ENCODE measurements around the gene PCBP2. TPM values are rescaled to one million over a fixed set of nuclear protein-coding genes. Genes with fewer than 3 reads are reported as not detected.

The PCBP2 gene
- polyA plus RNA-seq, 1 donor from 2014 or later, result 242 TPM

GRCh38 chr12:53450936-53451335 is 966 bp upstream of the PCBP2 start:
- Histone ChIP-seq H3K9me2 (ENCODE audit: insufficient read depth, low read length) (no peaks in the 10 kb centered on the region), H3K27ac (ENCODE audit: low read length) (no peak overlapping the region), H3K4me2 (ENCODE audit: low read length) (no peak overlapping the region), H3K4me3 (ENCODE audit: low read length) (no peak overlapping the region), H3K9me3 (ENCODE audit: low read length) (no peaks in the 10 kb centered on the region), H3K36me3 (ENCODE audit: insufficient read depth, low read length) (peaks cover 8% of the 10 kb centered on the region), H2AFZ (ENCODE audit: low read depth, low read length) (no peak overlapping the region), H3K9ac (ENCODE audit: low read length) (no peak overlapping the region), H4K20me1 (ENCODE audit: insufficient read depth) (peaks cover 20% of the 10 kb centered on the region), H3K79me2 (replicated peaks; ENCODE audit: insufficient read depth, low read length) (peaks cover 37% of the 10 kb centered on the region), H3F3A (ENCODE audit: insufficient read depth, low read length, poor library complexity, severe bottlenecking) (no peaks in the 10 kb centered on the region), H3K27me3 (ENCODE audit: insufficient read depth, low read depth, low read length) (no peaks in the 10 kb centered on the region)
- no peak for TF ChIP-seq EZH2 (IDR thresholded peaks at IDR 0.05; ENCODE audit: borderline replicate concordance, insufficient read depth, low read length, poor library complexity, severe bottlenecking)
- no peak for TF ChIP-seq RAD21 (conservative IDR thresholded peaks at IDR 0.05)
- no peak for TF ChIP-seq EP300 (conservative IDR thresholded peaks at IDR 0.05; ENCODE audit: poor library complexity, severe bottlenecking)

- no peak overlapping the region for H2AFZ ChIP-seq (ENCODE audit: low read depth, low read length)
- peak overlapping the region; percentile 91 for H3K4me2 ChIP-seq (ENCODE audit: low read length)
- no peaks in the 10 kb centered on the region for H3K27me3 ChIP-seq (ENCODE audit: insufficient read depth, low read depth, low read length)
- peaks cover 21% of the 10 kb centered on the region for H4K20me1 ChIP-seq (ENCODE audit: insufficient read depth)
- H3K9me3 ChIP-seq (ENCODE audit: low read length), result no peaks in the 10 kb centered on the region
- H3K27ac ChIP-seq (ENCODE audit: low read length), result peak overlapping the region; percentile 95
- H3K9ac ChIP-seq (ENCODE audit: low read length), result peak overlapping the region; percentile 97
- H3K9me2 ChIP-seq (ENCODE audit: insufficient read depth, low read length), result no peaks in the 10 kb centered on the region
- peak; percentile 66 for TF ChIP-seq REST (IDR thresholded peaks at IDR 0.05; ENCODE audit: borderline replicate concordance)
- TF ChIP-seq POLR2AphosphoS5 (IDR thresholded peaks at IDR 0.05), result no peak
- TF ChIP-seq CTCF (IDR thresholded peaks at IDR 0.05; ENCODE audit: poor library complexity, severe bottlenecking), result peak; percentile 45
- peaks cover 39% of the 10 kb centered on the region for H3K79me2 ChIP-seq (replicated peaks; ENCODE audit: insufficient read depth, low read length)
- peak overlapping the region; percentile 76 for H3K4me3 ChIP-seq (ENCODE audit: low read length)
- peaks cover 9% of the 10 kb centered on the region for H3K36me3 ChIP-seq (ENCODE audit: insufficient read depth, low read length)
- no peaks in the 10 kb centered on the region for H3F3A ChIP-seq (ENCODE audit: insufficient read depth, low read length, poor library complexity, severe bottlenecking)
Observed at GRCh38 chr12:53452159-53453077, 516 bp downstream of the PCBP2 start.
